Liver (tissue), 3 donors: ENCODE data around the gene CYB5A.

Experiments used
- RXRA ChIP-seq, 2 donors: IDR thresholded peaks; 2 replicates each; pipeline ENCODE4 v1.6.1; 2017 to 2018; ENCODE audit warnings: antibody characterized with exemption in 2 of 2, mild to moderate bottlenecking in 1 of 2
- TAF1 ChIP-seq: conservative IDR thresholded peaks from 2 replicates; pipeline ENCODE4 v1.6.1; 2016; ENCODE audit warnings: antibody characterized with exemption, mild to moderate bottlenecking
- YY1 ChIP-seq: IDR thresholded peaks from 2 replicates; pipeline ENCODE4 v1.6.1; 2016; ENCODE audit warnings: antibody characterized with exemption, mild to moderate bottlenecking
- TF ChIP-seq, protein P1 (sequence below): fragments of 150-350 bp; IDR thresholded peaks from 2 replicates; pipeline ENCODE4 v1.5.1; 2017; ENCODE audit warnings: improper control_type of control experiment, low read depth, low read length; ENCODE audit not compliant: missing input control
- donor health status: healthy.
- donor health status: healthy.

DNA sequence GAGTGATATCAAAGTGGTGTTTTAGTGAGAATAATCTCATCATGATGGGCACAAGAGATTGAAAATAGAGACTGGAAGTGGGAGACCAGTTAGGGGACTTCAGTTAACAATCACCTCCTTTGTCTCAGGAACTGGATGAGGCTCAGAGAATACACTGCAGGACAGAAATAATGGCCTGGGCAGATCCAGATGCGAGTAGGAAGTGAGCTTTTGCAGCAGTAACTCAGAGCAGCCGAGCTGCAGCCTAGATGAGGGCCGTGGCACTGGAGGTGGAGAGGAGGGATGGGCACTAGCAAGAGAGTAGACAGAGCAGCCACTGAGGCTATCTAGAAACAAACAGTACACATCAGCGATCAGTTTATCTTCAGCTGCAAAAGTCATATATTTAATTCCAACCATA is 48.6 kb downstream of the CYB5A start:
- TF ChIP-seq, protein P1, sequence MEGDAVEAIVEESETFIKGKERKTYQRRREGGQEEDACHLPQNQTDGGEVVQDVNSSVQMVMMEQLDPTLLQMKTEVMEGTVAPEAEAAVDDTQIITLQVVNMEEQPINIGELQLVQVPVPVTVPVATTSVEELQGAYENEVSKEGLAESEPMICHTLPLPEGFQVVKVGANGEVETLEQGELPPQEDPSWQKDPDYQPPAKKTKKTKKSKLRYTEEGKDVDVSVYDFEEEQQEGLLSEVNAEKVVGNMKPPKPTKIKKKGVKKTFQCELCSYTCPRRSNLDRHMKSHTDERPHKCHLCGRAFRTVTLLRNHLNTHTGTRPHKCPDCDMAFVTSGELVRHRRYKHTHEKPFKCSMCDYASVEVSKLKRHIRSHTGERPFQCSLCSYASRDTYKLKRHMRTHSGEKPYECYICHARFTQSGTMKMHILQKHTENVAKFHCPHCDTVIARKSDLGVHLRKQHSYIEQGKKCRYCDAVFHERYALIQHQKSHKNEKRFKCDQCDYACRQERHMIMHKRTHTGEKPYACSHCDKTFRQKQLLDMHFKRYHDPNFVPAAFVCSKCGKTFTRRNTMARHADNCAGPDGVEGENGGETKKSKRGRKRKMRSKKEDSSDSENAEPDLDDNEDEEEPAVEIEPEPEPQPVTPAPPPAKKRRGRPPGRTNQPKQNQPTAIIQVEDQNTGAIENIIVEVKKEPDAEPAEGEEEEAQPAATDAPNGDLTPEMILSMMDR: no peak
- no peak for TF ChIP-seq TAF1
- no peak for TF ChIP-seq YY1
- TF ChIP-seq RXRA (IDR thresholded peaks at IDR 0.05): no peak
